ENCODE measurements around the gene BMERB1. TPM values are rescaled to one million over a fixed set of nuclear protein-coding genes. Genes with fewer than 3 reads are reported as not detected.

The BMERB1 gene
- total and polyA plus RNA-seq, 8 donors = 4.6 to 99.5 (median 25.6) TPM

GRCh38 chr16:15507959-15508627 lies 73.7 kb downstream of the BMERB1 start:
- no peaks in the 10 kb centered on the region for H3K36me3 ChIP-seq
- intact Hi-C loops (cut with DNase I; ENCODE audit: low total_unique reads) = no loop called here
- no peak for DNase-seq
- peaks cover 8 to 14% (median 10%) of the 10 kb centered on the region in 4 donors for H3K4me1 ChIP-seq
- no peaks in the 10 kb centered on the region for H3K27me3 ChIP-seq
- H3K9me3 ChIP-seq = no peaks in the 10 kb centered on the region
- H3K27ac ChIP-seq = peak overlapping the region in 1 of 5 donors; percentile 13
- WGBS, 5 donors = 80 to 92% (median 88%) methylated on average over 8 of the region's 8 CpGs
- no peak overlapping the region for H3K4me3 ChIP-seq
- TF ChIP-seq POLR2AphosphoS5 (IDR thresholded peaks at IDR 0.05) (no peak), EP300 (IDR thresholded peaks at IDR 0.05) (no peak), POLR2A (IDR thresholded peaks at IDR 0.05) (no peak)
- TF ChIP-seq, protein P1, sequence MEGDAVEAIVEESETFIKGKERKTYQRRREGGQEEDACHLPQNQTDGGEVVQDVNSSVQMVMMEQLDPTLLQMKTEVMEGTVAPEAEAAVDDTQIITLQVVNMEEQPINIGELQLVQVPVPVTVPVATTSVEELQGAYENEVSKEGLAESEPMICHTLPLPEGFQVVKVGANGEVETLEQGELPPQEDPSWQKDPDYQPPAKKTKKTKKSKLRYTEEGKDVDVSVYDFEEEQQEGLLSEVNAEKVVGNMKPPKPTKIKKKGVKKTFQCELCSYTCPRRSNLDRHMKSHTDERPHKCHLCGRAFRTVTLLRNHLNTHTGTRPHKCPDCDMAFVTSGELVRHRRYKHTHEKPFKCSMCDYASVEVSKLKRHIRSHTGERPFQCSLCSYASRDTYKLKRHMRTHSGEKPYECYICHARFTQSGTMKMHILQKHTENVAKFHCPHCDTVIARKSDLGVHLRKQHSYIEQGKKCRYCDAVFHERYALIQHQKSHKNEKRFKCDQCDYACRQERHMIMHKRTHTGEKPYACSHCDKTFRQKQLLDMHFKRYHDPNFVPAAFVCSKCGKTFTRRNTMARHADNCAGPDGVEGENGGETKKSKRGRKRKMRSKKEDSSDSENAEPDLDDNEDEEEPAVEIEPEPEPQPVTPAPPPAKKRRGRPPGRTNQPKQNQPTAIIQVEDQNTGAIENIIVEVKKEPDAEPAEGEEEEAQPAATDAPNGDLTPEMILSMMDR (IDR thresholded peaks at IDR 0.05) = no peak

GRCh38 chr16:15509051-15509592 lies 74.7 kb downstream of the BMERB1 start:
- no peaks in the 10 kb centered on the region for H3K9me3 ChIP-seq
- 78 to 88% (median 82%) methylated on average over 14 of the region's 14 CpGs for WGBS, 5 donors
- no peak overlapping the region for H3K4me3 ChIP-seq

GRCh38 chr16:15509593-15510535 lies 75.5 kb downstream of the BMERB1 start:
- no peak for DNase-seq
- H3K27ac ChIP-seq = no peak overlapping the region
- peaks cover 8 to 14% (median 10%) of the 10 kb centered on the region in 4 donors for H3K4me1 ChIP-seq
- H3K36me3 ChIP-seq = no peaks in the 10 kb centered on the region
- TF ChIP-seq POLR2A (IDR thresholded peaks at IDR 0.05) (no peak), EP300 (IDR thresholded peaks at IDR 0.05) (no peak), POLR2AphosphoS5 (IDR thresholded peaks at IDR 0.05) (no peak)
- TF ChIP-seq, protein P1 (IDR thresholded peaks at IDR 0.05) = no peak
- WGBS, 5 donors = 81 to 87% (median 81%) methylated on average over 17 to 19 of the region's 19 CpGs
- no peaks in the 10 kb centered on the region for H3K9me3 ChIP-seq
- H3K4me3 ChIP-seq = no peak overlapping the region
- intact Hi-C loops (cut with DNase I; ENCODE audit: low total_unique reads) = no loop called here
- H3K27me3 ChIP-seq = no peaks in the 10 kb centered on the region

More at GRCh38 chr16:15509051-15509592, 74.7 kb downstream of the BMERB1 start:
- peaks cover 8 to 14% (median 10%) of the 10 kb centered on the region in 4 donors for H3K4me1 ChIP-seq
- no peaks in the 10 kb centered on the region for H3K27me3 ChIP-seq
- intact Hi-C loops (cut with DNase I; ENCODE audit: low total_unique reads) = no loop called here
- H3K27ac ChIP-seq = no peak overlapping the region
- TF ChIP-seq POLR2AphosphoS5 (IDR thresholded peaks at IDR 0.05) (no peak), POLR2A (IDR thresholded peaks at IDR 0.05) (no peak), EP300 (IDR thresholded peaks at IDR 0.05) (no peak)
- TF ChIP-seq, protein P1 (IDR thresholded peaks at IDR 0.05) = no peak
- DNase-seq = no peak
- H3K36me3 ChIP-seq = no peaks in the 10 kb centered on the region

DNA sequence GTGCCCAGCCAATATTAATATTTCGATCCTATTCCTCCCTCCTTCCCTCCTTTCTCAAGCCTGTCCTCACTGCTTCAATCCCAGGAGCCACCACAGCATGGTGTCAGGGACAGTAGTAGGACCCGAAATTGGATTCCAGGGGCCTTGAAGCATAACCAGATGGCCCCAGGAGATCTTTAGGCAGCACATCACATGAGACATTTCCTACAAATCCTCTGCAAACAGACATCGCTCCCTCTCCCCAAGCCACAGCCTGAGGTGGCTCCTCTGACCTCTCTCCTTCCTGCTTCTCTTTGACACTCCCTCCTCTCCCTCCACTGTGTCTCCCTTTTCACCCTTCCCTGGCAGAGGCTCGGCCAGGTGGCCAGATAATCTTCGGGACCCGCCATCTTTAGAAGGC lies 76.6 kb downstream of the BMERB1 start:
- no peaks in the 10 kb centered on the region for H3K9me3 ChIP-seq
- 72 to 85% (median 81%) methylated on average over 6 of the region's 6 CpGs for WGBS, 5 donors
- TF ChIP-seq, protein P1 (IDR thresholded peaks at IDR 0.05) = no peak
- TF ChIP-seq EP300 (IDR thresholded peaks at IDR 0.05) (no peak), POLR2AphosphoS5 (IDR thresholded peaks at IDR 0.05) (no peak), POLR2A (IDR thresholded peaks at IDR 0.05) (no peak)

More for the DNA sequence above, 76.6 kb downstream of the BMERB1 start:
- H3K4me1 ChIP-seq = peaks cover 14 to 22% (median 20%) of the 10 kb centered on the region in 4 donors
- no peaks in the 10 kb centered on the region for H3K27me3 ChIP-seq
- intact Hi-C loops (cut with DNase I; ENCODE audit: low total_unique reads) = no loop called here
- DNase-seq = no peak
- peaks cover 0 to 9% (median 0%) of the 10 kb centered on the region in 4 donors for H3K36me3 ChIP-seq
- H3K4me3 ChIP-seq = no peak overlapping the region
- no peak overlapping the region for H3K27ac ChIP-seq
